Breast epithelium (tissue), 4 donors: ENCODE results near the gene OSBPL10. TPM values are rescaled to one million over a fixed set of nuclear protein-coding genes. Genes with fewer than 3 reads are reported as not detected.

Experiments
- DNase-seq, 2 donors: peaks; one replicate each; pipeline ENCODE4 v3.0.0-alpha.2; 2019; ENCODE audit warnings: low spot score in 2 of 2
- H3K27ac ChIP-seq, 2 donors: fragments of 200-600 bp; sonication (generic) in 1 of 2; one replicate each; pipeline ENCODE4 v1.5.1; 2016 to 2019; ENCODE audit warnings: mild to moderate bottlenecking in 1 of 2
- H3K27me3 ChIP-seq, 2 donors: fragments of 200-600 bp; sonication (generic) in 1 of 2; one replicate each; pipeline versions ENCODE4 v1.5.1 to v1.6.0; 2017 to 2019; ENCODE audit warnings: control low read depth in 1 of 2, mild to moderate bottlenecking in 1 of 2
- H3K36me3 ChIP-seq: fragments of 200-600 bp; one replicate; pipeline ENCODE4 v1.5.1; 2019
- H3K4me1 ChIP-seq, 2 donors: fragments of 200-600 bp; sonication (generic); one replicate each; pipeline ENCODE4 v1.5.1; 2016 to 2019; ENCODE audit warnings: control low read depth in 1 of 2
- H3K4me3 ChIP-seq, 3 donors: fragments of 200-600 bp; sonication (generic); 1 replicate in 2 of 3; 2 replicates in 1 of 3; pipeline ENCODE4 v1.5.1; 2016 to 2019; ENCODE audit warnings: mild to moderate bottlenecking in 3 of 3, moderate library complexity in 2 of 3
- H3K9me3 ChIP-seq, 2 donors: fragments of 200-600 bp; sonication (generic) in 1 of 2; one replicate each; pipeline ENCODE4 v1.5.1; 2016 to 2019; ENCODE audit warnings: control low read depth in 1 of 2
- CTCF ChIP-seq, 3 donors: fragments of 450-650 bp; IDR thresholded peaks; one replicate each; pipeline ENCODE4 v1.5.1; 2016 to 2017; ENCODE audit warnings: antibody characterized with exemption in 3 of 3, mild to moderate bottlenecking in 3 of 3, moderate library complexity in 3 of 3
- POLR2A ChIP-seq: fragments of 450-650 bp; IDR thresholded peaks from one replicate; pipeline ENCODE4 v1.6.1; 2016; ENCODE audit warnings: antibody characterized with exemption, mild to moderate bottlenecking, moderate library complexity
- POLR2AphosphoS5 ChIP-seq, 3 donors: sonication (generic); formaldehyde crosslinking; IDR thresholded peaks; one replicate each; pipeline ENCODE4 v1.6.1; 2017; ENCODE audit warnings: antibody characterized with exemption in 3 of 3
- intact Hi-C: fragments of 100-400 bp; cut with DNase I; formaldehyde crosslinking; loops from one replicate; pipeline ENCODE4 v1.15.1; 2023; ENCODE audit warnings: low total_unique reads
- total RNA-seq, 3 donors: library from RNA; depleted of rRNA; stranded (reverse); fragments of >200 nt; gene quantifications; one replicate each; pipeline ENCODE4 v1.1.0, GENCODE V29; 2016

OSBPL10 gene
- total RNA-seq, 3 donors from 2014 or later: 17.6 to 47.4 (median 26.5) TPM

DNA sequence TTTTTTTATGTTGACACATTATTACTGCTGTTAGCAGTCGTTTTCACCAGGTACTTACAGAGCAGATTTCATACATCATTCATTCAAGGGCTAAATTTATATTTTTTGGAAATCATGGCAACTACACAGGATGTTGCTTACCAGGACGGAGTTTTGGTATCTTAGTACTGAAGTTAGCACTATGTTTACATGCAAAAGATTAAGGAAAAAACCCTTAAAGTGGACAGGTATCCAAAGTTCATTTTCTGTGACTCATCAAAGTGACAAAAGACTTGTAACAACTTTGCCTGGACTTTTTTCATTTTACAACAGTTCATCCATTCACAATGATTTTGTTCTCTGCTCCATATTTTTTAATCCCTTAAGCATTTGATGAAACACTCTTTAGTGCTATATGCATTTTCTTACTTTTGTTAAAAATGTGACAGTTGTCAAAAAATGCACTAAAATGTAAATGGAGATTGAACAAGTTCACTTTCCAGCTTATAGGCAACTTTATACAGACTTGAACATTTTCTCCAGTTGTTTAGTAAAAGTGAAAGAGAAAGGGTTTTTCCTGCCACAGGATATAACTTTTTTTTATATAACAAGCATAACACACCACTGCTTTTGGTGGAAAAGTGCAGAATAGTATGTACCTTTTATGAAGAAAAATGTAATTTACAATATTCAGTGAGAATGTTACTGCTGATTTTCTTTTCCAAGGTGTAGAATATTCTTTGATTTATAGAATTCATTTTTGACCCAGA lies 344.2 kb downstream of the OSBPL10 start:
- intact Hi-C loops: no loop called here
- Histone ChIP-seq H3K36me3 (no peaks in the 10 kb centered on the region), H3K4me1 (no peaks in the 10 kb centered on the region), H3K4me3 (no peak overlapping the region), H3K27me3 (no peaks in the 10 kb centered on the region), H3K9me3 (no peaks in the 10 kb centered on the region), H3K27ac (no peak overlapping the region)
- no peak for DNase-seq
- TF ChIP-seq CTCF (IDR thresholded peaks at IDR 0.05) (no peak), POLR2AphosphoS5 (IDR thresholded peaks at IDR 0.05) (no peak), POLR2A (no peak)

DNA sequence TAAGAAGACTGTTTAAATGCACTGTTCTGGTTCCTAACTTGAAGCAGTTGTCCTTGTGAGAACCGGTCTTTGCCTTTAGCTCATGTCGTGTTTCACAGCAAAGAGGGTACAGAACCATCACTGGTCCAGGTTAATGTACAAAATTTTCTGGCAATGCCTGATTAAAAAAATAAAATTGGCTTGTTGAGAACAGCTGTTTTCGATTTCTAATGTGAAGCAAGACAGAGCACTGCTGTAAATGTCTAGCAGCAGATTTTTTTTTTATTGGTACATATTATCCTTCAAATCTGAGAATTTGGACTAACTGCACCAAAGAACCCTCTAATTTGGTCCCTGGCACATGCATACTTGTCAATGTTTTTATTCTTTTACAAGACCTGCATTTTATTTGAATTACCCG lies 345.0 kb downstream of the OSBPL10 start:
- H3K9me3 ChIP-seq: no peaks in the 10 kb centered on the region
- DNase-seq: no peak
- no peaks in the 10 kb centered on the region for H3K36me3 ChIP-seq
- TF ChIP-seq POLR2AphosphoS5 (IDR thresholded peaks at IDR 0.05) (no peak), POLR2A (no peak)
- H3K27ac ChIP-seq: no peak overlapping the region
- intact Hi-C loops: no loop called here
- no peak overlapping the region for H3K4me3 ChIP-seq
- no peaks in the 10 kb centered on the region for H3K4me1 ChIP-seq
- no peaks in the 10 kb centered on the region for H3K27me3 ChIP-seq

- no peak for DNase-seq
- H3K4me3 ChIP-seq: no peak overlapping the region
- no peaks in the 10 kb centered on the region for H3K36me3 ChIP-seq
- no peak for TF ChIP-seq POLR2AphosphoS5 (IDR thresholded peaks at IDR 0.05)
- no peak for TF ChIP-seq POLR2A
- TF ChIP-seq CTCF (IDR thresholded peaks at IDR 0.05): no peak
- H3K4me1 ChIP-seq: no peaks in the 10 kb centered on the region
- H3K9me3 ChIP-seq: no peaks in the 10 kb centered on the region
- intact Hi-C loops: no loop called here
- no peak overlapping the region for H3K27ac ChIP-seq
- no peaks in the 10 kb centered on the region for H3K27me3 ChIP-seq
Observed at GRCh38 chr3:31635545-31635944, 345.5 kb downstream of the OSBPL10 start.

DNA sequence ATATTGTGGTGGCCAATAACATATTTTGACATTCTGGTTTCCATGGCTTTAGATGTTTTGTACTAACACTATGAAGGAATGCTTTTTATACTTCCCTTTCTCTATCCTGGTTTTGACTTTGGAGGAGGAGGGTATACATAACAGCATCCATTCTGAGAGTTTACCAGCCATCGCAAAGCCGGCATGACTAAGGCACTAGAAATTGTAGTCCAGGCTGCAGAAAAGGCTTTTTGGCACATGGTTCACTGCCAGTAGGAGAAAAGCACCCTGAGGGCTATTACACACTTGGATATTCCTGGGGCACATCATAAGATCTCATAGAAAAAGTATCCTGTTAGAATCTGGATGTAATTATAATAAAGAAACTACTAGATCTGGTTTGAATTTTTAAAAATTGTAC lies 346.6 kb downstream of the OSBPL10 start:
- Histone ChIP-seq H3K4me3 (no peak overlapping the region), H3K36me3 (peaks cover 3% of the 10 kb centered on the region), H3K4me1 (no peaks in the 10 kb centered on the region), H3K27me3 (no peaks in the 10 kb centered on the region), H3K27ac (no peak overlapping the region), H3K9me3 (no peaks in the 10 kb centered on the region)
- DNase-seq: no peak
- TF ChIP-seq POLR2A (no peak), CTCF (IDR thresholded peaks at IDR 0.05) (no peak), POLR2AphosphoS5 (IDR thresholded peaks at IDR 0.05) (no peak)
- intact Hi-C loops: no loop called here

- Histone ChIP-seq H3K27me3 (no peaks in the 10 kb centered on the region), H3K9me3 (no peaks in the 10 kb centered on the region), H3K4me3 (no peak overlapping the region), H3K36me3 (peaks cover 3% of the 10 kb centered on the region), H3K27ac (no peak overlapping the region), H3K4me1 (no peaks in the 10 kb centered on the region)
- TF ChIP-seq POLR2A (no peak), POLR2AphosphoS5 (IDR thresholded peaks at IDR 0.05) (no peak), CTCF (IDR thresholded peaks at IDR 0.05) (no peak)
- DNase-seq: no peak
- intact Hi-C loops: no loop called here
Observed at GRCh38 chr3:31629054-31629453, 352.0 kb downstream of the OSBPL10 start.
